IMR-90 (cell line): Measurements from ENCODE around the gene SRRM4. TPM values are rescaled to one million over a fixed set of nuclear protein-coding genes. Genes with fewer than 3 reads are reported as not detected.

Experiments
- ATAC-seq: fragments of 200-7000 bp; cut with Tn5 transposase; 2 replicates; pipeline ENCODE4 v1.9.1; 2020; ENCODE audit warnings: low read depth, mild to moderate bottlenecking, moderate library complexity
- BruUV-seq: library from RNA; stranded (reverse); fragments of 400-500 nt; replicated peaks from 2 replicates; lab custom pipeline; 2021; lab: Mats Ljungman, UMichigan
- CTCF ChIA-PET: fragments of 300-600 bp; formaldehyde crosslinking; extraction: SDS; loops from one replicate; lab custom pipeline; 2021; ENCODE audit warnings: antibody characterized with exemption; lab: Yijun Ruan, JAX
- POLR2A ChIA-PET: fragments of 300-600 bp; sonication (Branson Sonifier 250); formaldehyde crosslinking; loops from one replicate; lab custom pipeline; 2022; ENCODE audit warnings: antibody characterized with exemption; ENCODE audit not compliant: unreplicated experiment; lab: Charles Lee
- DNase-seq: peaks from one replicate; pipeline ENCODE4 v3.0.0; 2013
- H2AFZ ChIP-seq: replicated peaks from 2 replicates; pipeline ENCODE3; 2013; ENCODE audit warnings: low read length, mild to moderate bottlenecking; ENCODE audit not compliant: poor library complexity
- H2AK5ac ChIP-seq: 2 replicates; pipeline ENCODE4 v1.6.1; 2013; ENCODE audit warnings: low read depth, low read length, inconsistent platforms
- H2AK9ac ChIP-seq: replicated peaks from 2 replicates; pipeline ENCODE3; 2013; ENCODE audit warnings: mild to moderate bottlenecking, low read depth, low read length, moderate library complexity; ENCODE audit not compliant: poor library complexity
- H2BK120ac ChIP-seq: 2 replicates; pipeline ENCODE4 v1.6.1; 2013; ENCODE audit warnings: low read depth, low read length, inconsistent platforms
- H2BK15ac ChIP-seq: 3 replicates; pipeline ENCODE4 v1.6.1; 2013; ENCODE audit warnings: low read depth, low read length, inconsistent platforms
- H2BK20ac ChIP-seq: 2 replicates; pipeline ENCODE4 v1.6.1; 2013; ENCODE audit warnings: low read depth, mild to moderate bottlenecking, inconsistent platforms, low read length, moderate library complexity
- H2BK5ac ChIP-seq: 2 replicates; pipeline ENCODE4 v1.6.1; 2013; ENCODE audit warnings: mild to moderate bottlenecking, low read depth, low read length, inconsistent platforms; ENCODE audit not compliant: poor library complexity, severe bottlenecking
- H3K14ac ChIP-seq: replicated peaks from 2 replicates; pipeline ENCODE4 v1.6.1; 2013; ENCODE audit warnings: low read depth, low read length, inconsistent platforms
- H3K18ac ChIP-seq: 2 replicates; pipeline ENCODE4 v1.6.1; 2013; ENCODE audit warnings: low read depth, low read length, control low read depth
- H3K23ac ChIP-seq: 2 replicates; pipeline ENCODE4 v1.6.1; 2013; ENCODE audit warnings: low read depth, low read length, inconsistent platforms
- H3K27ac ChIP-seq: 2 replicates; pipeline ENCODE4 v1.5.1; 2013; ENCODE audit warnings: mild to moderate bottlenecking, control low read depth, low read length; ENCODE audit not compliant: insufficient read depth
- H3K27me3 ChIP-seq: 2 replicates; pipeline ENCODE4 v1.6.1; 2013; ENCODE audit warnings: low read length; ENCODE audit not compliant: control insufficient read depth, insufficient read depth
- H3K36me3 ChIP-seq: 2 replicates; pipeline ENCODE4 v1.6.1; 2013; ENCODE audit warnings: low read length, mixed read lengths; ENCODE audit not compliant: control insufficient read depth, insufficient read depth
- H3K4ac ChIP-seq: 2 replicates; pipeline ENCODE4 v1.6.1; 2013; ENCODE audit warnings: low read depth, low read length, inconsistent platforms
- H3K4me1 ChIP-seq: 2 replicates; pipeline ENCODE4 v1.6.1; 2013; ENCODE audit warnings: low read length, mixed read lengths; ENCODE audit not compliant: control insufficient read depth, insufficient read depth
- H3K4me2 ChIP-seq: 2 replicates; pipeline ENCODE4 v1.6.1; 2013; ENCODE audit warnings: low read depth, mild to moderate bottlenecking, control low read depth, low read length, moderate library complexity
- H3K4me3 ChIP-seq: 2 replicates; pipeline ENCODE4 v1.5.1; 2013; ENCODE audit warnings: low read depth, mild to moderate bottlenecking, control low read depth, low read length, moderate library complexity; ENCODE audit not compliant: insufficient read depth
- H3K56ac ChIP-seq: 2 replicates; pipeline ENCODE4 v1.6.1; 2013; ENCODE audit warnings: low read length, inconsistent platforms; ENCODE audit not compliant: insufficient read depth; ENCODE audit errors: extremely low read depth
- H3K79me1 ChIP-seq, 2 experiments: 2 replicates each; pipeline ENCODE4 v1.6.1; 2013; ENCODE audit warnings: low read length in 2 of 2, inconsistent platforms in 1 of 2, low read depth in 1 of 2
- H3K9ac ChIP-seq: 2 replicates; pipeline ENCODE4 v1.6.1; 2013; ENCODE audit warnings: low read depth, low read length, control low read depth
- H3K9me1 ChIP-seq: 2 replicates; pipeline ENCODE4 v1.6.1; 2013; ENCODE audit warnings: low read length, inconsistent platforms; ENCODE audit not compliant: insufficient read depth
- H3K9me3 ChIP-seq: 2 replicates; pipeline ENCODE4 v1.6.1; 2013; ENCODE audit warnings: low read length; ENCODE audit not compliant: control insufficient read depth, insufficient read depth
- H4K20me1 ChIP-seq: 2 replicates; pipeline ENCODE4 v1.6.1; 2013; ENCODE audit warnings: low read length, inconsistent platforms; ENCODE audit not compliant: insufficient read depth
- H4K5ac ChIP-seq: 2 replicates; pipeline ENCODE4 v1.6.1; 2013; ENCODE audit warnings: mild to moderate bottlenecking, low read depth, low read length, control low read depth
- H4K8ac ChIP-seq, 2 experiments: 2 replicates each; pipeline ENCODE4 v1.6.1; 2013; ENCODE audit warnings: low read depth in 2 of 2, low read length in 2 of 2, control low read depth in 1 of 2, inconsistent platforms in 1 of 2
- H4K91ac ChIP-seq: 2 replicates; pipeline ENCODE4 v1.6.1; 2013; ENCODE audit warnings: low read depth, low read length, inconsistent platforms; ENCODE audit not compliant: insufficient read depth
- POLR2A ChIP-seq: IDR thresholded peaks from 2 replicates; pipeline ENCODE4 v1.6.1; 2012; ENCODE audit warnings: mild to moderate bottlenecking, low read depth, low read length
- WGBS, 2 experiments: methylation state at CpG; one replicate each; pipeline versions ENCODE4 v1.1.5 to v1.1.7; 2013; ENCODE audit warnings: missing lambda C conversion rate in 2 of 2; ENCODE audit not compliant: insufficient read length in 1 of 2; ENCODE audit errors: extremely low coverage in 2 of 2; 5-methylcytosine and 5-hydroxymethylcytosine counted together
- dilution Hi-C: fragments of 300-500 bp; cut with HindIII; formaldehyde crosslinking; loops from one replicate; pipeline ENCODE4 v1.14.3; 2018; ENCODE audit warnings: low sequenced_read_pairs; ENCODE audit not compliant: unreplicated experiment
- in situ Hi-C: fragments of 300-500 bp; cut with MboI; formaldehyde crosslinking; loops from 3 replicates; pipeline ENCODE4 v1.14.3; 2019; ENCODE audit warnings: low sequenced_read_pairs, inconsistent platforms, mixed read lengths
- intact Hi-C: fragments of 100-400 bp; cut with micrococcal nuclease; formaldehyde crosslinking; loops from 2 replicates; pipeline ENCODE4 v1.10.0; 2022
- polyA plus RNA-seq, 3 experiments: library from polyadenylated mRNA; depleted of rRNA; stranded (reverse); fragments of >200 nt; gene quantifications; 2 replicates each; pipeline ENCODE4 v1.2.3, GENCODE V29; 2012; ENCODE audit warnings: low replicate concordance in 1 of 3
- total RNA-seq: library from RNA; depleted of rRNA; stranded (reverse); fragments of >200 nt; gene quantifications from 2 replicates; pipeline ENCODE4 v1.2.3, GENCODE V29; 2012

SRRM4 gene
- total and polyA plus RNA-seq, 2 of the 4 experiments (the other 2 are of a cell fraction) = not detected

DNA sequence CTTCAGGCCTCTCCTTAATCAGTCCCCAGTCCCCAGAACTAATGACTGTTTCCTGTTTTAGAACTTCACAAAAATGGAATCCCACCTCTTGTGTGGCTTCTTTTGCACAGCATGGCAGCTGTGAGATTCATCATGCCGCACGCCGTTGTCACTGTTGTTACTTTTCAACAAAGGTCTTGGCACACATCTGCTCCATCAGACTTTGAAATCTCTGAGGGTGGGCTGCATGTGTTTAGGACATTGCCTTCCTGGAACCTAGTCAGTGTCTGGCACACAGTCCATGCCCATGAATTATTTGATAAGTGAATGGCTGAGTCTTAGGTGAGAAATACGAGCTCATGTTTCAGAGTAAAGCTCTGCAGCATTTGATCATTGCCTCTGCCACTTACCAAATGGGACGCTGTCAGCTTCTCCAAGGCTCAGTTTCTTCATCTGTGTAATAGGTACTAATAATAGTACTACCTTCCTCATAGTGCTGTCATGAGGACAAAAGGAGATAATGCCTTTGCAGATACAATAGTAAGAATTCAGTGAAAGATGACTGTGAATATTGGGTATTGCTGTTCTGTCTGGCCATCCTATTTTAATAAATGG lies 90.4 kb downstream of the SRRM4 start:
- Histone ChIP-seq H3K27ac (no peak overlapping the region), H2BK120ac (no peak overlapping the region), H3K4me3 (no peak overlapping the region), H4K91ac (no peak overlapping the region), H2BK15ac (no peak overlapping the region), H3K14ac (no peak overlapping the region), H2AK5ac (no peak overlapping the region), H3K9me3 (peaks cover 2% of the 10 kb centered on the region), H2BK20ac (no peak overlapping the region), H3K9ac (no peak overlapping the region), H2AFZ (no peak overlapping the region), H4K5ac (no peak overlapping the region), H3K56ac (no peak overlapping the region), H2AK9ac (no peak overlapping the region), H3K4me2 (no peak overlapping the region), H4K20me1 (no peaks in the 10 kb centered on the region), H2BK5ac (no peak overlapping the region), H3K9me1 (no peaks in the 10 kb centered on the region), H3K23ac (no peak overlapping the region), H3K27me3 (no peaks in the 10 kb centered on the region), H3K4me1 (no peaks in the 10 kb centered on the region), H4K8ac (no peak overlapping the region), H3K18ac (no peak overlapping the region), H3K36me3 (no peaks in the 10 kb centered on the region), H3K79me1 (no peaks in the 10 kb centered on the region), H3K4ac (no peak overlapping the region)
- in situ Hi-C loops = no loop called here
- POLR2A ChIA-PET = no interaction called here
- CTCF ChIA-PET = no interaction called here
- intact Hi-C loops = no loop called here
- no CpG with 5 or more reads among the region's 5 CpGs for WGBS, 2 experiments
- no peak for TF ChIP-seq POLR2A
- ATAC-seq = no peak
- BruUV-seq = no TSS peak
- dilution Hi-C loops = no loop called here
- DNase-seq = no peak
